DND-41 (cell line): ENCODE measurements around the gene SOX18.

ENCODE experiments used
- ATAC-seq: fragments of 200-7000 bp; cut with Tn5 transposase; 3 replicates; pipeline ENCODE4 v1.9.1; 2021; ENCODE audit warnings: low read depth; ENCODE audit not compliant: insufficient read depth
- DNase-seq: peaks from one replicate; pipeline ENCODE4 v3.0.0-alpha.2; 2020
- H2AFZ ChIP-seq: 2 replicates; pipeline ENCODE4 v1.6.0; 2012; ENCODE audit warnings: low read depth, low read length
- H3K27ac ChIP-seq: 2 replicates; pipeline ENCODE4 v1.5.1; 2012; ENCODE audit warnings: low read length, inconsistent platforms
- H3K27me3 ChIP-seq: fragments of 200-600 bp; sonication (generic); 2 replicates; pipeline ENCODE4 v1.6.0; 2012; ENCODE audit warnings: low read length, mild to moderate bottlenecking, inconsistent platforms; ENCODE audit not compliant: insufficient read depth, poor library complexity
- H3K36me3 ChIP-seq: 2 replicates; pipeline ENCODE4 v1.5.1; 2012; ENCODE audit warnings: low read length, inconsistent platforms; ENCODE audit not compliant: insufficient read depth
- H3K4me1 ChIP-seq: 2 replicates; pipeline ENCODE4 v1.5.1; 2012; ENCODE audit warnings: mild to moderate bottlenecking, low read length; ENCODE audit not compliant: insufficient read depth
- H3K4me2 ChIP-seq: 2 replicates; pipeline ENCODE4 v1.6.0; 2012; ENCODE audit warnings: mild to moderate bottlenecking, moderate library complexity, low read length, inconsistent platforms; ENCODE audit not compliant: insufficient read depth
- H3K4me3 ChIP-seq, 2 experiments: fragments of 200-600 bp in 1 of 2; shearing (Covaris generic) in 1 of 2; 2 replicates each; pipeline ENCODE4 v1.5.1; 2012 to 2016; ENCODE audit warnings: inconsistent platforms in 2 of 2, low read length in 2 of 2, mild to moderate bottlenecking in 2 of 2, low read depth in 1 of 2, moderate library complexity in 1 of 2
- H3K79me2 ChIP-seq: 2 replicates; pipeline ENCODE4 v1.6.0; 2012; ENCODE audit warnings: low read length, inconsistent platforms; ENCODE audit not compliant: insufficient read depth
- H3K9ac ChIP-seq: 2 replicates; pipeline ENCODE4 v1.6.0; 2012; ENCODE audit warnings: low read depth, mild to moderate bottlenecking, inconsistent platforms, low read length, moderate library complexity
- H3K9me3 ChIP-seq: 2 replicates; pipeline ENCODE4 v1.5.1; 2012; ENCODE audit warnings: low read length, moderate library complexity, mild to moderate bottlenecking, inconsistent platforms; ENCODE audit not compliant: insufficient read depth, severe bottlenecking
- H4K20me1 ChIP-seq: 2 replicates; pipeline ENCODE4 v1.6.0; 2012; ENCODE audit warnings: low read length; ENCODE audit not compliant: insufficient read depth
- CTCF ChIP-seq: IDR thresholded peaks from 2 replicates; pipeline ENCODE4 v1.5.1; 2012; ENCODE audit warnings: borderline replicate concordance, low read length, moderate library complexity, mild to moderate bottlenecking; ENCODE audit not compliant: poor library complexity, severe bottlenecking; ENCODE audit errors: extremely low read depth
- EZH2 ChIP-seq: IDR thresholded peaks from 3 replicates; pipeline ENCODE4 v1.6.1; 2012; ENCODE audit warnings: borderline replicate concordance, low read depth, mild to moderate bottlenecking, moderate library complexity, low read length, inconsistent platforms; ENCODE audit not compliant: severe bottlenecking

The SOX18 gene

GRCh38 chr20:64067733-64068307 lies 18.4 kb upstream of the SOX18 start:
- H2AFZ ChIP-seq: no peak overlapping the region
- H4K20me1 ChIP-seq: peaks cover 27% of the 10 kb centered on the region
- ATAC-seq (no peak), DNase-seq (no peak)
- no peak overlapping the region for H3K27ac ChIP-seq
- H3K36me3 ChIP-seq: peaks cover 8% of the 10 kb centered on the region
- no peak overlapping the region for H3K4me2 ChIP-seq
- peaks cover 5% of the 10 kb centered on the region; the same call in 1 of the 2 replicates for H3K79me2 ChIP-seq
- H3K9ac ChIP-seq: no peak overlapping the region
- no peaks in the 10 kb centered on the region for H3K9me3 ChIP-seq
- peaks cover 24% of the 10 kb centered on the region for H3K4me1 ChIP-seq
- no peaks in the 10 kb centered on the region for H3K27me3 ChIP-seq
- TF ChIP-seq EZH2 (no peak), CTCF (no peak)
- H3K4me3 ChIP-seq: no peak overlapping the region

DNA sequence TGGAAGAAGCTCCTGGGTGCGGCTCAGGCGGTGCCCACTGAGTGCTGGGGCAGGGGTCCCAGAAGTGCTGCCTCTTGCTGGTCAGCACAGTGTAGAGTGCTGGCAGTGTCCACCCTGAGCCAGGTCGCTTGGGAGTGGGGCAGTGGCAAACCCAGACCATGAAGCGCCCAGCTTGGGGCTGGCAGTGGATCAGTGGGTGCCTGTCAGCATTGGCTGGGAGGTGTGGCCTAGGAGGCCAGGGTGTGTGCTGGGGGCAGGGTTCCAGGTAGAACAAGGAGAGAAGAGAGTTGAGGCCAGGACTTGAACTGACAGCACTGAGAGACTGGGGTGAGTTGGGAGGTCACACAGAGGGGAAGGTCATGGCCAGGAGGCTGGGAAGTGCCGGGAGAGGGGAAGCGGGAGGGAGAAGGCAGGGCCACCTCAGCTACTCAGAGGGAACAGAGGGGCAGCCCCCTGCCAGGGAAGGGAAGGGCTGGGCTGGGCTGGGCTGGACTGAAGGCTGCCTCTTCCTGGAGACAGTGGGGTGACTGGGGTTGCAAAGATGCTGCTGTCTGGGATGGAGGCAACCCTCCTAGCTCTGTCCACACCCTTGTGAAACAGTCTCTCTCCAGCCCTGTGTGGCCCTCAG lies 17.7 kb upstream of the SOX18 start:
- H3K4me2 ChIP-seq: no peak overlapping the region
- H3K79me2 ChIP-seq: peaks cover 5% of the 10 kb centered on the region; the same call in 1 of the 2 replicates
- H2AFZ ChIP-seq: no peak overlapping the region
- peaks cover 27% of the 10 kb centered on the region for H4K20me1 ChIP-seq
- H3K36me3 ChIP-seq: peaks cover under 1% of the 10 kb centered on the region; the same call in 1 of the 2 replicates
- H3K4me1 ChIP-seq: peaks cover 31% of the 10 kb centered on the region
- no peak overlapping the region for H3K4me3 ChIP-seq
- H3K9ac ChIP-seq: no peak overlapping the region
- H3K27me3 ChIP-seq: no peaks in the 10 kb centered on the region
- H3K9me3 ChIP-seq: no peaks in the 10 kb centered on the region
- DNase-seq: no peak
- ATAC-seq: no peak
- no peak for TF ChIP-seq EZH2
- TF ChIP-seq CTCF: no peak
- H3K27ac ChIP-seq: no peak overlapping the region

GRCh38 chr20:64065974-64066343 lies 16.5 kb upstream of the SOX18 start:
- peaks cover 34% of the 10 kb centered on the region for H3K4me1 ChIP-seq
- H3K9ac ChIP-seq: no peak overlapping the region
- H3K27ac ChIP-seq: no peak overlapping the region
- no peak overlapping the region for H3K4me3 ChIP-seq
- peaks cover 5% of the 10 kb centered on the region; the same call in 1 of the 2 replicates for H3K79me2 ChIP-seq
- peaks cover 23% of the 10 kb centered on the region for H4K20me1 ChIP-seq
- ATAC-seq (no peak), DNase-seq (no peak)
- H2AFZ ChIP-seq: no peak overlapping the region
- no peaks in the 10 kb centered on the region for H3K27me3 ChIP-seq
- H3K4me2 ChIP-seq: no peak overlapping the region
- no peaks in the 10 kb centered on the region for H3K36me3 ChIP-seq
- TF ChIP-seq CTCF (no peak), EZH2 (no peak)
- H3K9me3 ChIP-seq: no peaks in the 10 kb centered on the region
